AG08396 (cell line): ENCODE results near the gene HEG1.

ENCODE experiments used
- DNase-seq: peaks from one replicate; pipeline ENCODE4 v3.0.0; 2012; ENCODE audit warnings: low spot score, mixed read lengths

HEG1 gene

GRCh38 chr3:124942613-124943012 lies 113.2 kb downstream of the HEG1 start:
- DNase-seq, result no peak

- no peak for DNase-seq
Measured at GRCh38 chr3:124941771-124942170, 114.0 kb downstream of the HEG1 start.

GRCh38 chr3:124939661-124940060 lies 116.1 kb downstream of the HEG1 start:
- no peak for DNase-seq

- no peak for DNase-seq
Measured at GRCh38 chr3:124938896-124939295, 116.9 kb downstream of the HEG1 start.

GRCh38 chr3:124937049-124937448 lies 118.7 kb downstream of the HEG1 start:
- DNase-seq, result no peak

GRCh38 chr3:124935794-124936542 lies 119.8 kb downstream of the HEG1 start:
- no peak for DNase-seq

- DNase-seq, result no peak
Measured at GRCh38 chr3:124935264-124935663, 120.5 kb downstream of the HEG1 start.

- no peak for DNase-seq
Measured at GRCh38 chr3:124934577-124934976, 121.2 kb downstream of the HEG1 start, which contains the start of gene MUC13. Gene MUC13, minus strand, starts transcription at chr3:124934751. Its CDS starts 39 bp downstream, at chr3:124934712.

GRCh38 chr3:124928333-124929202 lies 127.2 kb downstream of the HEG1 start:
- peak; percentile 36 for DNase-seq

- DNase-seq, result no peak
Measured at GRCh38 chr3:124927574-124928045, 128.2 kb downstream of the HEG1 start.

GRCh38 chr3:124926426-124927101 lies 129.2 kb downstream of the HEG1 start:
- no peak for DNase-seq

GRCh38 chr3:124924741-124925140 lies 131.1 kb downstream of the HEG1 start:
- DNase-seq, result no peak

- no peak for DNase-seq
Measured at GRCh38 chr3:124923833-124924232, 132.0 kb downstream of the HEG1 start.

- no peak for DNase-seq
Measured at GRCh38 chr3:124920718-124921117, 135.1 kb downstream of the HEG1 start.

- peak; percentile 13 for DNase-seq
Measured at GRCh38 chr3:124919756-124920155, 136.0 kb downstream of the HEG1 start.

GRCh38 chr3:124918524-124918923 lies 137.3 kb downstream of the HEG1 start:
- no peak for DNase-seq

GRCh38 chr3:124916837-124917409 lies 138.9 kb downstream of the HEG1 start:
- peak; percentile 23 for DNase-seq
